Sciatic nerve (tissue), 2 donors: Measurements from ENCODE around the gene PYDC2. TPM values are rescaled to one million over a fixed set of nuclear protein-coding genes. Genes with fewer than 3 reads are reported as not detected.
"Not testable (repeated sequence)": the region's sequence is repeated elsewhere in the genome, so short reads cannot be mapped to it uniquely, and the experiment has no call there.

Source experiments
- ATAC-seq: fragments of 200-7000 bp; cut with Tn5 transposase; one replicate; pipeline ENCODE4 v1.9.1; 2020; ENCODE audit warnings: mild to moderate bottlenecking, moderate library complexity
- DNase-seq: peaks from one replicate; pipeline ENCODE4 v3.0.0-alpha.2; 2020; ENCODE audit warnings: low spot score
- intact Hi-C: fragments of 100-400 bp; cut with DNase I; formaldehyde crosslinking; loops from one replicate; pipeline ENCODE4 v1.14.2; 2022
- total RNA-seq: library from RNA; stranded (reverse); fragmentation: NEBNext Ultra II Directional; extraction: Animal tissue kit (Norgen Biotek cat#: 25700); gene quantifications from one replicate; pipeline ENCODE4 v1.2.1, GENCODE V29; 2021
- donor health status: DM: no; HTN: no; CAD: no.
- donor health status: DM: no; HTN: no; CAD: no.

Gene PYDC2
- total RNA-seq, 1 donor from 2014 or later: not detected

DNA sequence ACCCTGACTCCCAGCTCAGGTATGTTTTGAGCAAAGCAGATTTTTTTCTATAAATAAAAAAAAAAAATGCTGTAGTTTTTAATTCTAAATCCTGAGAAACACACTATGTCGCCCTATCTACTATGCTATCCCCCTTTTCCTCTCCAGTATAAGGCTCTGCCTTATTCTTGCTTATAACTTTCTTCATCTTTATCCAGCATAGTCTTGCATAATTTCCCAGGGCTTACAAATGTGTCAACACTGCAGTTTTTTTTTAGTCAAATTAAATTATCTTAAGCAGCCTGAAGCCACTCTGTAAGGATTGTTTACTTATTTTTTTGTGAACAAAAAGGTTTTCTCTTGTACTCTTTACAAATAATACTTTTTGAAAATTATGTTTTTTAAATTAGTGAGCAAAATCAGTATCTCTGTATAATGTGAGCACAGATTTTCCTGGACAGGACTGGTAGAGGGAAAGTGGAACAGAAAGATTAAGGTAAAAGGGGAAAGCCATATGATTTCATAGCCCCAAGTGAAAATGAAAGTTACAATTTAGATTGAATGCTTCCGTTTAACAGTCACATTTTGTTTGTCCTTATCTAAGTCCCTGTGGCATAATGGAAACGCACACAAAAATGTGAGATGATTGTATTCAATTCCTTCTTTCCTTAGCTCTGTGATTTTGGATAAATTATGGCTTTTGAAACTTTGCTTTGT lies 5.6 kb upstream of the PYDC2 start:
- intact Hi-C loops: no loop called here
- no peak for DNase-seq
- ATAC-seq: no peak

DNA sequence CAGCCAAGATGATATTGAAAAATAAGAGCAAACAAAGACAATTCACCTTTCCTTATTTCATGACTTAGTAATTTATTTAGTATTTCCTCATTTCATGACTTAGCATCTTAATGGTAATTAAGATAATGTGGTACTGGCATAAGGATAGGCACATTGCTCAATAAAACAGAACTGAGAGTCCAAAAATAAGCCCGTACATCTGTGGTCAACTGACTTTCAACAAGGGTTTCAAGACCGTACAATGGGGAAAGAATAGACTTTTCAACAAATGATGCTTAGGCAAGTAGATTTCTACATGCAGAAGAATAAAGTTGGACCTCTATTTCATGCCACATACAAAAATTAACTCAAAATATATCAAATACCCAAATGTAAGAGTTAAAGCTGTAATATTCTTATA lies 603 bp upstream of the PYDC2 start:
- ATAC-seq (no peak), DNase-seq (no peak)
- intact Hi-C loops: no loop called here

DNA sequence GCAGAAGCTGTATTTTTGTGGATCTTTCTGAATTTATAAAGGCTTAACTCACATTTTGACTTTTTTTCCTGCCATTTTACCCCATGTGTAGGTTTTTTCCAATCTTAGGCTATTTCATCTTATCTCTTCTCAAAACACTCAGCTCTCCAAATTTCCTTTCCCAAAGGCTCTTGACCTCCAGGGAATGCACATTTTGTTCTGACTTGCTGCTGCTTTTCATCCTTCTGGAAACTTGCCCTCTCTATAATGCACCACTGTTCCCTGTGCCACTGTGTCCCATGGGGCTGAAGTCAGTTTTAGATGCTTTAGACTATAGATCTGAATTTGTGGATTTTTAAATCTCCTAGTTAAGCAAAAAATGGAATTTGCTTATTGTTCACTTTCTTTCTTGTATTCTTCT lies 9.1 kb downstream of the PYDC2 start:
- no peak for ATAC-seq
- intact Hi-C loops: no loop called here

DNA sequence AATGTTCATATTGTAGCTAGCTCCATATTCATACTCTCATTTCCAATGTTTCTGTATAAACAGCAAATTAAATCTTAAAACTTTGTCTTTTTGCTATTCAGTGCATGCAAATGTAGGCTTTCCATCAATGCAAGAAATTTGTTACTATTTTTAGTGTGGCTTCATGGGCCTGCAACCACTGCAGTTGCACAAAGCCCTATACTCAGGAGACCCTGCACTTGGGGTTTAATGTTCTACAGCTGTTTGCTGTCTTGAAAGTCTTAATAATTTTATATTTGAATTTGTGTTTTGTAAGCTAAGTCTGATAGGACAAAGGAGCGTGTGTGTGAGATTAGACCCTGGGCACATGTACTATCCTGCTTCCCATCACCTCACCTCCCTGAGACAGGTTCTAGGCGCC lies 9.6 kb downstream of the PYDC2 start:
- ATAC-seq: no peak
- intact Hi-C loops: no loop called here

More for the DNA sequence above, 9.1 kb downstream of the PYDC2 start:
- no peak for DNase-seq

DNA sequence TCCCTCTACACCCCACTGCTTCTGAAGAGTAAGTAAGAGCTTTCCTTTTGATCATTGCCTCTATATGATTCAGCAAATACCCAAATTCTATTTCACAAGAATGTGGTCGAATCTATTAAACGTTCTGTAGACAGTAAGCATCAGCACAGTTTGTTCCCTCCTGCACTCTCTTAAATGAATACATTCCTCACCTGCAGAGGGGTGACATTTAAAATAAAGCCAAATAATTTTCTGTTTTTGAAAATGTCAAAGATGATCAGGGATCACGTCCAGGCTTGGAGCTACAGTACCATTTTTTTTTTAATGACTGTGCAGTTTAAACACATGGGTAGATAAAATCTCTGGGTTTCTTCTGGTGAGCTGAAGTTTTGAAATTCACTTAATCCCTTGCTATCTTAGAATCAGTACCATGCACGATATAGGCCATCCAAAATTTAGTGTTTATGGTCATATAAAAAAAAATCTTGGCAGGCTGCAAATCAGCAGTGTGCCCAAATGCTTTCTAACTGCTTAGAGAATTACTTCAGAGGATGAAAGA lies 12.8 kb downstream of the PYDC2 start:
- DNase-seq: no peak
- intact Hi-C loops: no loop called here
- no peak for ATAC-seq

More for the DNA sequence above, 9.6 kb downstream of the PYDC2 start:
- no peak for DNase-seq

DNA sequence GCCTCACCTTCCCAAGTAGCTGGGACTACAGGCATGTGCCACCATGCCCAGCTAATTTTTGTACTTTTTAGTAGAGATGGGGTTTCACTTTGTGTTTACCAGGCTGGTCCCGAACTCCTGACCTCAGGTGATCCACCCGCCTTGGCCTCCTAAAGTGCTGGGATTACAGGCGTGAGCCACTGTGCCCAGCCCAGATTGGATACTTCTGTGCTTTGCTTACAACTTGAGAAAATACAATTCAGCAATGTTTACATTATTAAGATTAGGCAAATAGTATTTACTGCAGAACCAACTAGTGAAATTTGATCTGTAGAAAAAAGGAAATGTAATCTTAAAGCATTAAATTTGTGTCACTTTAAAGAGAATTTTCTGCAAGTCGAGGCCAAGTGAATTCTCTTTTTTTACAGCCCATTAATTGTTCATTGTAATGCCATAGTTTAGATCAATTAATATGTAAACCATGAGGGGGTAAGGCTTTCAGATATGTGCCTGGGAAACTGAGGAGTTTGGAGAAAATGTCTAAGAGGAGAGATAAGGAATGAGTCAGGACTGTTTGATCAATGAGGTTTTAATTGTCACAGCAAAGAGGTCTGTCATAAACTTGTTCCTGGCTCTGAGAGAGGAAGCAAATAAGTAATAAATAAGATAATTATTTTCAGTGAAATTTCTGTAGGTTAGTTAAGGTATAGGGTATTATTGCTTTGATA lies 15.3 kb downstream of the PYDC2 start:
- no peak for ATAC-seq
- intact Hi-C loops: no loop called here

DNA sequence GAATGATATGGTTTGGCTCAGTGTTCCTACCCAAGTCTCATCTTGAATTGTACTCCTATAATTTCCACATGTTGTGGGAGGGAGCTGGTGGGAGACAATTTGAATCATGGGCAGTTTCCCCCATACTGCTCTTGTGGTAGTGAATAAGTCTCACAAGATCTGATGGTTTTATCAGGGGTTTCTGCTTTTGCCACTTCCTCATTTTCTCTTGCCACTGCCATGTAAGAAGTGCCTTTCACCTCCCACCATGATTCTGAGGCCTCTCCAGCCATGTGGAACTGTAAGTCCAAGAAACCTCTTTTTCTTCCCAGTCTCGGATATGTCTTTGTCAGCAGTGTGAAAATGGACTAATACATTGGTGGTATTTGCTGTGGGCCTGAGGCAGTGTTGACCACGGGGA lies 23.0 kb downstream of the PYDC2 start:
- intact Hi-C loops, DNase-seq, ATAC-seq: not testable (repeated sequence)

More for the DNA sequence above, 15.3 kb downstream of the PYDC2 start:
- DNase-seq: no peak

DNA sequence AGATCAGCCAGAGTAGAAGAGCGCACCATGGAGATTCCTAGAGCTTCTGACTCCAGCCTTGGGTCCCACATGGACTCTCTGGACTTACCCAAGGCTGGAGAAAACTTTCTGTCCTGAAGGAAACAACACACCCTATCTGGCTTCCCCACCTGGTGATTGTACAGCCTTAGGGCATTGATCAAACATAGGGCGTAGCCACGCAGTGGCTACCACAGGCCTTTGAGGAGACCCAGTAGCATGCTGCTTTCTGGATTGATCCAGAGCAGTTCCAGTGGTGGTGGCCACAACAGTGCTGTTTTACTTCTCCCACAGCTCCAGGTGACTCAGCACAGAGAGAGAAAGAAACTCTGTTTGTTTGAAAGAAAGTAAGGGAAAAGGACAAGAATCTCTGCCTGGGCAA lies 23.5 kb downstream of the PYDC2 start:
- intact Hi-C loops: no loop called here
- ATAC-seq (no peak), DNase-seq (no peak)

DNA sequence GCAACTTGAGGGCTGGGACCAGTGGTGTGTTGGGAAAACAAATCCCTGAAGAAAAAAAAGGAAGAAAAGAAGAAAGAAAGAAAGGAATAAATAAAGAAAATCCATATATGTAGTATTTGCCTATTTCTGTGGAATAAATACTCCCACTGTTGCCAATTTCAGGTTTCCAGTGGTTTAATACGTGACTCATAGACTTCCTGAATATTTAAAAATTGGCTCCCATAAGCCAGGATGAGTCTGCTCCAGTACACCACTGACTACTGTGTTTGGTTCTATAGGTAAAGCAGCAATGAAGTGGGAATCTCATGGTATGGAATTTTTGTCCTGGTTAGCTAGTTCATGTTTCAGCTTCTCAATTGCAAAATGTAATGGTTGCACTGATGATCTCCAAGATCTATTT lies 31.6 kb downstream of the PYDC2 start:
- intact Hi-C loops: no loop called here
- ATAC-seq: no peak
- no peak for DNase-seq

DNA sequence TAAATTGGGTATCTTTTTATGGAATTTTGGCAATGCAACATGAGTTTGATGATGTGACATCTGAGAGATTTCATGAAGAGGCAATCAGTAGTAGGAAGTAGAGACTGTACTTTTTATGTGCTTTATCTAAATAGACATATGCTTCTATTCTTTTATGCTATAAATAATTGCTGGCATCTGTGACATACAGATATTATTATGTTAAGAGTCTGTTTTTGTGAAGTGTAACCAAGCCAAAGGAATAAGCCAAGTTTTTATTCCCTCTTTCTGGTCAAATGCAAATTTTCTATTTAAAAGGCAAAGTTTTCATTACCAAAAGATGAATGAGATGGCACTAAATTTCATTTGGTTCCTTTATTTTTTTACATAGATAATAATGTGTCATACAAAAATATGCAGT lies 32.4 kb downstream of the PYDC2 start:
- intact Hi-C loops: no loop called here
- DNase-seq: no peak
- no peak for ATAC-seq

DNA sequence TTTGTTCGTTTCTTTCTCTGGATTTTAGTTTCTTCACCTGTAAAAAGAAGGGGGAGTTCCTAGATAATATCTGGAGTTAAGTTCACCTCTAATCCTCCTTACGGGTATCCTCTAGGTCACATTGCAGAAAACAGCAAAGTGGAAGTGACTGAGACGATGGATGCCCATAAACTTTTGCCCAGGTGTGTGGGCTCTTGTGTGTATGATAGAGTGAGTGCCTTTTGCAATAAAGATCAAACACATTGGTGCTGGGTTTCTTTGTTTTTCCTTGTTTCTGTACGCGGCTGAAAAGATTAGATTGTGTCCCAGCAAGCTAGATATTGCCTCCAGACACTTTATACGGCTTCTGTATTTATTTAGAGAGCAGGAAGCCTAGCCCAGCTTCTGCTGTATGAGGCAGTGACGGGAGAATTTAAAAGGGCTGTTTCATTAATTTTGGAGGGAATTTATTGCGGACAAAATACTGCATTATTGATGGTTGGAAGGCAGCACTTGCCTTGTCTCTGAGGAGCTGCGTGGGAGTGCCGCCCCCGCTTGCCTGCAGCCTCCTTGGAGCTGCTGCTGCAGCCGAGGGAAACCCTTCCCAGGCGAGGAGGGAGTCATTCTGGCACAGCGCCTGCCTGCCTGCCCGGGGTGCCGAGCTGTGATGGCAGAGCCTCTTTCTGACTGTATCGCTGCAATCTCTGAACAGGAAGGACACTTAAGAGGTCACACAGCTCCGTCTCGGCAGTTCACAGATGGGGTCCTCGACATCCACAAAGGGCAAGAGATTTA lies 38.5 kb downstream of the PYDC2 start:
- ATAC-seq: peak; percentile 38
- DNase-seq: peak; percentile 63
- intact Hi-C loops: no loop called here

DNA sequence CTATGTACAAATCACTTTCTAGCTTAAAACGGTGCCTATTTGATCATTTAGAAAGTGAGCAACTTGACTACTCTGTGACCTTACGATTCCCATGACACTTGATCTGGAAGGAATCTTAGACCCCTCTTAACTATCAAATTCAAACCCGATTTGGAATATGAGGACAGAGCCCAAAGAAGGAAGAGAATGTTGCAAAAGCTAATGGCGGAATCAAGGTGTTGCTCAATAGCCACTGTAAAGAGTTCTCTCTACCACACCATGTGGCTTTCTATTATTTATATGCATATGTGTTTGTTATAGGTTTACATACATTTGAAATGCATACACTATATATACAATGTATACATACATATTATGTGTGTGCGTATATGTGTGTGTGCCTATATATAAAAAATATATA lies 39.9 kb downstream of the PYDC2 start:
- no peak for ATAC-seq
- intact Hi-C loops: no loop called here
- DNase-seq: no peak

DNA sequence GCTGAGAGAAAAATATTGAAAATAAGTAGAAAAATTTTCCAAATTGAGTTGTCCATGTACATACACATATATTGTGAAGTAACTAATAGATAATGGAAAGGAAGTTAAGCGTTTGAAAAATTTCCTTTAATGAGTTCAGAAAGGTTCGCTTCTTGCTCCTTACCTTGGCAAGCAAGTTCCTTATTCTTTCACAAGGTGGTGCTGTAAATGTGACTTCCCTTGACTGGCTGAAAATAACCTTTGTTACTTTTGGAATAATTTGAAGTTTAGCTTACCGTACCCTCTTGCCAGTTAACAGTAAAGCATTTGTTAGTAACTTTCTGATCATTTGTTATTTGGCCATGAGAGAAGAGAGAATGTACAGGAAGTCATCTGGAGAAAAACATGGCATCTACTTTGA lies 41.6 kb downstream of the PYDC2 start:
- intact Hi-C loops: no loop called here
- ATAC-seq (no peak), DNase-seq (no peak)

DNA sequence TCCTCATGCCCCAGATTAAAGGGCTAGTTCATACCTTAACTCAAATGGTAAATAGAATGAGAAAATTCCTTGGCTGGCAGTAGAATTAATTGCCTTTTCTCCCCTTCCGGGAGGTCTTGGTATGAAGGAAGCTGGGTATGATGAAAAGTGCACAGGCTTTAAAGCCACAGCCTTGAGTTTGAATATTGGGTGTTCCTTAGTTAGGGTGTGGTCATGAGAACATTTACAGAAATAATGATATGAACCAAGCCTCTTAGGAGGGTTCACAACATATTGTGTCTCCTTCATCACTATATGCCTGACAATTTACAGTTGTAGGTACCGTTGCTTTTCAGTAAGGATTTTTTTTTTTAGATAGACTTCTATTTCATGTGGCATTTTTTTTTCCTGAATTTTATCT lies 48.1 kb downstream of the PYDC2 start:
- intact Hi-C loops: no loop called here
- ATAC-seq (no peak), DNase-seq (no peak)

Other genes starting within 250 kb of the PYDC2 start
- gene CCDC50, start 131.8 kb upstream of the PYDC2 start, total RNA-seq: 64.7 TPM
- 0.89 TPM for gene UTS2B, start 130.6 kb upstream of the PYDC2 start, total RNA-seq